ENCODE measurements around the gene MID2. TPM values are rescaled to one million over a fixed set of nuclear protein-coding genes. Genes with fewer than 3 reads are reported as not detected.
"Not testable (repeated sequence)": the region's sequence is repeated elsewhere in the genome, so short reads cannot be mapped to it uniquely, and the experiment has no call there.

The MID2 gene
- total and polyA plus RNA-seq, 2 donors: 14.1 to 24.6 TPM

DNA sequence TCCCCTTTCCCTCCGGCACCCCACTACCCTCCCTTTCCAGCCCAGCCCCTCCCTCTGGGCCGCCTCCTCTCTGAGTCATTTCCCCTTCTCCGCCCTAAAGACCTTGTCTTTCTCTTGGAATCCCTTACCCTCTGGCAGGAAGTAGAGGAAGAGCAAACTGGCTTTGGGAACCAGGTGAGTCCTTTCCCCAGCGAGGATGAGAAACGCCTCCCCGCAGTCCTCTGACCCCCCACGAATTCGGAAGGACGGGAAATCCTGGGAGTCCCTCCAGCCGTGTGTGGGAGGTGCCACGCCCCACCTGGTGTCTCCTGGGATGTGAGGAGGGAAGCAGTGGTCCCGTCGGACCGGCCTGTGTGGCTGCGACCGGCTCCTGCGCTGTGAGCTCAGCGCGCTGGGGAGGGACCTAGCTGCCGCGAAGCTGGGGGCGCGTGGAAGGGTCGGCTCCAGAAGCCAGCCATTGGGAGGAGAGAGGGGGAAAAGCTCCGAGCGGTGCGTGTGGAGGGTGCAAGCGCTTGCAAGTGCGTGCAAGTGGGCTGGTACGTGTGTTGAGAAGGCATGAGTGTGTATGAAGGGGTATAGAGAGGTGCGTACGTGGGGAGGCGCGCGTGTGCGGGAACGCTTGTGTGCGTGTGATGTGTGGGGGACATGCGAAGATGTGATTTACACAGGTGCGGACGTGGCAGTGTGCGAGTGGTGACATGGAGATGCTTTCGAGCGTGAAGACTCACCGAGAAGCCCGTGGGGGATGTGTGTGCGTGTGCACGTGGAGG, 110.2 kb downstream of the MID2 start:
- Histone ChIP-seq H3K36me3 (ENCODE audit: insufficient read depth) (no peaks in the 10 kb centered on the region), H3K27ac (ENCODE audit: low read depth) (no peak overlapping the region), H3K4me1 (ENCODE audit: insufficient read depth) (no peaks in the 10 kb centered on the region), H3K4me3 (ENCODE audit: low read depth, low read length) (no peak overlapping the region)
- WGBS: 9% methylated on average over 48 of the region's 48 CpGs
- no peak for DNase-seq (ENCODE audit: extremely low spot score)

DNA sequence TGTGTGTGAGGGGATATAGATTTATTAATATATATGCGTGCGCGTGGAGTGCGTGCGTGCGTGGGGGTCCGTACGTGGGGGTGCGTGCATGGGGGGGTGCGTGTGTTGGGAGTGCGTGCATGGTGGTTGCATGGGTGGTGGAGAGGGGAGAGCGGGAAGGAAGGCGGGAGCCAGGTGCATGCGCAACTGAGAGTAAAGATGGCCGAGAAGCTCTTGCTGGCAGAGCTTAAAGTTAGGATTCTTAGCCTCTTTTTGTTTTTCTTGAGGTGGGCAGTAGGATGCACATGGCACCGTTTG, 110.7 kb downstream of the MID2 start:
- Histone ChIP-seq H3K27ac (ENCODE audit: low read depth) (no peak overlapping the region), H3K4me1 (ENCODE audit: insufficient read depth) (no peaks in the 10 kb centered on the region), H3K36me3 (ENCODE audit: insufficient read depth) (no peaks in the 10 kb centered on the region), H3K4me3 (ENCODE audit: low read depth, low read length) (no peak overlapping the region)
- 38% methylated on average over 16 of the region's 16 CpGs for WGBS
- no peak for DNase-seq (ENCODE audit: extremely low spot score)

DNA sequence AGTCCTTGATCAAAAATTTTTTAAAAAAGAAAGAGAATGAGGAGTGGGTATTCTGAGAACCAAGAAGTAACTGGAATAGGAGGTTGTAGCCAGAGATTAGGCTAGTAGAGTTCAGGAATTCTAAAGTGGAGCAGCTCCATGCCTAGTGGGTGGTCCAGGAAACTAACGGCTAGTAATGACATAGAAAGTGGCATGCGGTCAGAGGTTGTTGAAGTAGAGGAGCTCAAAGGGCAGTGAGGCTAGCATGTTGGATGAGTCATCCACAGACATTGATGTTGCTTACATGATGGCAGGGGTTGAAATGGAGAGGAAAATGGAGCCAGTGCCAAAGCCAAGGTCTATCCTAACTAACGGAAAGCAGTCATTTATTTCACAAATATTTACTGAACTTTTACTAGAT, 114.4 kb downstream of the MID2 start:
- 37% methylated on average over 3 of the region's 3 CpGs for WGBS
- Histone ChIP-seq H3K4me3 (ENCODE audit: low read depth, low read length) (no peak overlapping the region), H3K36me3 (ENCODE audit: insufficient read depth) (no peaks in the 10 kb centered on the region), H3K27ac (ENCODE audit: low read depth) (no peak overlapping the region), H3K4me1 (ENCODE audit: insufficient read depth) (no peaks in the 10 kb centered on the region)
- no peak for DNase-seq (ENCODE audit: extremely low spot score)

DNA sequence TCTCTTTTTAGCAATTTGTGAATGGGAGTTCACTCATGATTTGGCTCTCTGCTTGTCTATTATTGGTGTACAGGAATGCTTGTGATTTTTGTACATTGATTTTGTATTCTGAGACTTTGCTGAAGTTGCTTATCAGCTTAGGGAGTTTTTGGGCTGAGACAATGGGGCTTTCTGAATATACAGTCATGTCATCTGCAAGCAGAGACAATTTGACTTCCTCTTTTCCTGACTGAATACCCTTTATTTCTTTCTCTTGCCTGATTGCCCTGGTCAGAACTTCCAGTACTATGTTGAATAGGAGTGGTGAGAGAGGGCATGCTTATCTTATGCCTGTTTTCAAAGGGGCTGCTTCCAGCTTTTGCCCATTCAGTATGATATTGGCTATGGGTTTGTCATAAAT, 129.7 kb downstream of the MID2 start:
- H3K4me3 ChIP-seq (ENCODE audit: low read depth, low read length); H3K4me1 ChIP-seq (ENCODE audit: insufficient read depth); H3K36me3 ChIP-seq (ENCODE audit: insufficient read depth); DNase-seq (ENCODE audit: extremely low spot score); H3K27ac ChIP-seq (ENCODE audit: low read depth): not testable (repeated sequence)

DNA sequence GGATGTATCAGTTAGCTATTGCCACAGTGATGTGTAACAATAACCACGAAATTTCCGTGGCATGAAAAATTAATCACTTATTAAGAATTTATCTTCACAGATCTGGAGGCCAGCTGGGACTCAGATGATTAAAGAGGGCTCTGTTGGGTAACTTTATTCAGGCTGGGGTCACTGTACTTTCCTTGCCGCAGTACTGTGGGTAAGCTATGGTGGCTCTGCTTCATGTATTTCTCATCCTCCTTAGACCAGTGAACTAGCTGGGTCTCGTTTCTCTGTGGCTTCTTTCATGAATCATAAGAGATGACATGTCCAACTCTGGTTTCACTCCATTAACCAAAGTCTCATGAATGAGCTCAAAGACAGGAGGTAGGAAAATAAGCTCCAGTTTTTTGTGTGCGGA, 143.0 kb downstream of the MID2 start:
- no peaks in the 10 kb centered on the region for H3K36me3 ChIP-seq (ENCODE audit: insufficient read depth)
- WGBS: 90% methylated on average over 5 of the region's 5 CpGs
- H3K4me1 ChIP-seq (ENCODE audit: insufficient read depth): no peaks in the 10 kb centered on the region
- H3K27ac ChIP-seq (ENCODE audit: low read depth): no peak overlapping the region
- no peak for DNase-seq (ENCODE audit: extremely low spot score)
- H3K4me3 ChIP-seq (ENCODE audit: low read depth, low read length): no peak overlapping the region

DNA sequence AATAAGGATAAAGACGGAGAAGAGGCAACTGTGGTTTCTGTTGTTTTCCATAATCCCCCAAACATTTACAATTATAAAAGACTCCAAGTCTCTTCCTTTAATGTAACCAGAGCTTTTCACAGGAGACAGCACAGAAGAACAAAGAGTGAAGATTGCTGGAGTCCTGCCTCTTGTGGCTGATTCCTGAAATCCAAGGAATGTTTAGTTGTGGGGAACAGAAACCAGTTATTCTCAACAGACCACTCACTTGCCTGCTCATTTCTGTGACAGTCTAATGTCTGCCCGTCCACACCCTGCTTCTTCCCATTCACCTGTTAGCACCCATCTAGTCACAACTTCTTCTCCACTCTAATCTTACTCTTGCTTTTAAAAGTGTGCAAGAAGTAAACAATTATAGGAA, 144.4 kb downstream of the MID2 start:
- WGBS: 46% methylated on average over 2 of the region's 2 CpGs
- no peak overlapping the region for H3K27ac ChIP-seq (ENCODE audit: low read depth)
- H3K4me1 ChIP-seq (ENCODE audit: insufficient read depth): no peaks in the 10 kb centered on the region
- DNase-seq (ENCODE audit: extremely low spot score): no peak
- H3K4me3 ChIP-seq (ENCODE audit: low read depth, low read length): no peak overlapping the region
- no peaks in the 10 kb centered on the region for H3K36me3 ChIP-seq (ENCODE audit: insufficient read depth)

DNA sequence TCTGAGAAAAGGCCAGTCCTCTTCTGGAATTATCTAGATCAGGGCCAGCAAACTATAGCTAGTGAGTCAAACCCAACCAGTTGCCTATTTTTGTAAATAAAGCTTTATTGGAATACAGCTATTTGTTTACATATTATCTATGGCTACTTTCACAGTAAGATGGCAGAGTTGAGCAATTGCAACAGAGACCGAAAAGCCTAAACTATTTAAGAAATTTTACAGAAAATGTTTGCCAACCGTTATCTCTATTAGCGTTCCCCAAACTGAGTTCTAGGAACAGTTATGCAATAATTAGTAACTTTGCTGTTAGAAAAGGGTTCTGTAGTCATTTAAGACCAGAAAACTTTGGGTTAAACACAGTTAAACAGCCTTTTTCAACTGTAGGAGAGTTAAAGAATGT, 146.0 kb downstream of the MID2 start:
- no peaks in the 10 kb centered on the region for H3K36me3 ChIP-seq (ENCODE audit: insufficient read depth)
- no peak for DNase-seq (ENCODE audit: extremely low spot score)
- no peaks in the 10 kb centered on the region for H3K4me1 ChIP-seq (ENCODE audit: insufficient read depth)
- H3K4me3 ChIP-seq (ENCODE audit: low read depth, low read length): no peak overlapping the region
- WGBS: 79% methylated on average over 3 of the region's 3 CpGs
- no peak overlapping the region for H3K27ac ChIP-seq (ENCODE audit: low read depth)

Small RNAs within 50 kb of the gene (small RNA-seq; reads per million reads assigned to genes)
- not detected for gene RF00019

Other genes starting within 250 kb of the MID2 start
- gene PRPS1, start 197.4 kb upstream of the MID2 start, total RNA-seq: 22.9 TPM
- 35.7 TPM for gene PRPS1, start 197.4 kb upstream of the MID2 start, polyA plus RNA-seq
- 63.2 TPM for gene TSC22D3, start 50.1 kb upstream of the MID2 start, total RNA-seq
- gene TSC22D3, start 50.1 kb upstream of the MID2 start, polyA plus RNA-seq: 843 TPM
- not detected for gene NCBP2L, start 48.1 kb upstream of the MID2 start, total RNA-seq
- not detected for gene NCBP2L, start 48.1 kb upstream of the MID2 start, polyA plus RNA-seq
- gene TEX13B, start 156.5 kb downstream of the MID2 start, total RNA-seq: not detected
- not detected for gene TEX13B, start 156.5 kb downstream of the MID2 start, polyA plus RNA-seq
- gene VSIG1, start 219.2 kb downstream of the MID2 start, total RNA-seq: 0.37 TPM
- gene VSIG1, start 219.2 kb downstream of the MID2 start, polyA plus RNA-seq: 0.29 TPM

Data from urinary bladder (tissue), 4 donors.